Thoracic aorta (tissue), 2 donors: Measurements from ENCODE around the gene NMNAT2. TPM values are rescaled to one million over a fixed set of nuclear protein-coding genes. Genes with fewer than 3 reads are reported as not detected.

Experiments
- ATAC-seq: fragments of 150-250 bp; one replicate; pipeline ENCODE4 v1.8.0; 2017; ENCODE audit warnings: low read depth; ENCODE audit not compliant: insufficient number of reproducible peaks, low FRiP score
- DNase-seq: peaks from one replicate; pipeline ENCODE4 v3.0.0-alpha.2; 2020; ENCODE audit warnings: low spot score
- H3K27ac ChIP-seq, 2 donors: fragments of 200-600 bp; sonication (generic); 1 replicate in 1 of 2; 2 replicates in 1 of 2; pipeline ENCODE4 v1.5.1; 2016; ENCODE audit warnings: mild to moderate bottlenecking in 2 of 2, moderate library complexity in 2 of 2
- H3K27me3 ChIP-seq: fragments of 200-600 bp; sonication (generic); replicated peaks from 2 replicates; pipeline ENCODE4 v1.6.0; 2016; ENCODE audit warnings: mild to moderate bottlenecking; ENCODE audit not compliant: insufficient read depth
- H3K36me3 ChIP-seq: fragments of 200-600 bp; sonication (generic); one replicate; pipeline ENCODE4 v1.5.1; 2016
- H3K4me1 ChIP-seq, 2 donors: fragments of 200-600 bp; sonication (generic); 1 replicate in 1 of 2; 2 replicates in 1 of 2; pipeline versions ENCODE4 v1.5.1 to v1.6.0; 2016; ENCODE audit warnings: low read depth in 2 of 2, mild to moderate bottlenecking in 1 of 2; ENCODE audit not compliant: control insufficient read depth in 1 of 2
- H3K4me3 ChIP-seq: fragments of 200-600 bp; sonication (generic); 2 replicates; pipeline ENCODE4 v1.5.1; 2016; ENCODE audit warnings: mild to moderate bottlenecking
- H3K9me3 ChIP-seq: fragments of 200-600 bp; sonication (generic); 2 replicates; pipeline ENCODE4 v1.5.1; 2016
- CTCF ChIP-seq: fragments of 200-600 bp; sonication (generic); IDR thresholded peaks from one replicate; pipeline ENCODE4 v1.5.1; 2019; ENCODE audit warnings: antibody characterized with exemption
- total RNA-seq, 2 donors: library from RNA; depleted of rRNA; stranded (reverse); fragments of >200 nt; gene quantifications; one replicate each; pipeline versions ENCODE4 v1.1.0 to v1.2.3, GENCODE V29; 2016

Gene NMNAT2
- total RNA-seq, 2 donors from 2014 or later, result 0.68 to 1.1 TPM

DNA sequence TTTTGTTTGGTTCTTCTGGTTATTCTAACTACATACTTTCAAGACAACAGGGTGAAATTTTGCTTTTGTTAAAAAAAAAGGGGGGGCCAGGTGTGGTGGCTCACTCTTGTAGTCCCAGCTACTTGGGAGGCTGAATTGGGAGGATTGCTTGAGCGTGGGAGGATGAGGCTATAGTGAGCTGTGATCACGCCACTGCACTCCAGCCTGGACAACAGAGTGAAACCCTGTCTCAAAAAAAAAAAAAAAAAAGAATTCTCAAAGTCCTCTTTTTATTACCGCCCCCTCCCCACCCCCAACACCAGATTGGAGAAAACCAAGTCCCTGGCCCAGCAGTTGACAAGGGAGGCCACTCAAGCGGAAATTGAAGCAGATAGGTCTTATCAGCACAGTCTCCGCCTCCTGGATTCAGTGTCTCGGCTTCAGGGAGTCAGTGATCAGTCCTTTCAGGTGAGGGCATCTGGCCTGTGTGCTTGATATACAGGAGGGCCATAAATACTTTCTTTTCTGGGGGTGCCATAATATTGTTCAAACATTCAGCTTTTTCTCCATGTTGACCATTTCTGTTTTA, 181.9 kb downstream of the NMNAT2 start:
- no peaks in the 10 kb centered on the region for H3K27me3 ChIP-seq
- no peak overlapping the region for H3K4me3 ChIP-seq
- no peaks in the 10 kb centered on the region for H3K9me3 ChIP-seq
- H3K4me1 ChIP-seq, result peaks cover 4 to 15% of the 10 kb centered on the region in 2 donors
- no peaks in the 10 kb centered on the region for H3K36me3 ChIP-seq
- ATAC-seq (no peak), DNase-seq (no peak)
- TF ChIP-seq CTCF, result no peak
- no peak overlapping the region for H3K27ac ChIP-seq

DNA sequence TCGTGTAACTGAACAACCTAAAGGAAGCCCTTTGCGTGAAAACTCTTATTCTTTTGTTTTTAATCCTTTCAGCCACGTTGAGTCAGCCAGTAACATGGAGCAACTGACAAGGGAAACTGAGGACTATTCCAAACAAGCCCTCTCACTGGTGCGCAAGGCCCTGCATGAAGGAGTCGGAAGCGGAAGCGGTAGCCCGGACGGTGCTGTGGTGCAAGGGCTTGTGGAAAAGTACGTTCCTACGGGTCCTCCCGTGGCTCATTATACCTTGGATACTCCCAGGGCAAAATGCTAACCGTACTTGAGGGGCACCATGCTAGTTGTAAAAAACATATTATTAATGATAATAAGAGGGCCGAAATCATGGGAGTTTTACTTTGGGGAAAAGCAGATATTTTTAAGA, 182.7 kb downstream of the NMNAT2 start:
- TF ChIP-seq CTCF, result no peak
- Histone ChIP-seq H3K4me3 (peak overlapping the region; percentile 74), H3K36me3 (no peaks in the 10 kb centered on the region), H3K4me1 (peaks cover 4 to 14% of the 10 kb centered on the region in 2 donors), H3K9me3 (no peaks in the 10 kb centered on the region), H3K27ac (peak overlapping the region; percentile 73 to 75), H3K27me3 (no peaks in the 10 kb centered on the region)
- ATAC-seq (no peak), DNase-seq (no peak)

GRCh38 chr1:183234660-183235476, 183.3 kb downstream of the NMNAT2 start:
- Histone ChIP-seq H3K4me1 (peaks cover 4 to 14% of the 10 kb centered on the region in 2 donors), H3K27me3 (no peaks in the 10 kb centered on the region), H3K4me3 (peak overlapping the region; percentile 74), H3K36me3 (no peaks in the 10 kb centered on the region), H3K9me3 (no peaks in the 10 kb centered on the region), H3K27ac (peak overlapping the region; percentile 73 to 75)
- ATAC-seq, result peak; percentile 90
- peak; percentile 80 for TF ChIP-seq CTCF
- peak; percentile 73 for DNase-seq

- Histone ChIP-seq H3K27me3 (no peaks in the 10 kb centered on the region), H3K4me1 (peaks cover 4 to 14% of the 10 kb centered on the region in 2 donors), H3K27ac (no peak overlapping the region), H3K36me3 (no peaks in the 10 kb centered on the region), H3K4me3 (no peak overlapping the region), H3K9me3 (no peaks in the 10 kb centered on the region)
- DNase-seq (no peak), ATAC-seq (no peak)
- no peak for TF ChIP-seq CTCF
Observed at GRCh38 chr1:183233113-183233512, 185.1 kb downstream of the NMNAT2 start.

DNA sequence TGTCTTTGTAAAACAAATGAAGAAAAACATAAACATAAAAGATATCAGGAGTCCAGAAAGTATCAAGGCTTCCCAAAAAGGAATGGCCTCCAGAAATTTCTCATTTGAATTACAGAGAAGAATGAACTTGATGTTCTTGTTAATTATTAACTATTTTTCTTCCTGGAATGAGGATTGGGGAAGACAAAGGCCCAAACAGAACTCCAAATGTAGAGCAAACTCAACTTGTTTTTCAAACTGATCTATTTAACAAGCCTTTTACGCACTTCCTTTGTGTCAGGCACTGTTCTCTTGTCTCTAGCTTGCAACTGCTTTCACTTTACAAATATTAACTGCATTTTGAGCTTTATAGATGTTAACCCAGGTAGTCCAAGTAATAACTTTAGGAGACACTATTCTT, 186.6 kb downstream of the NMNAT2 start:
- ATAC-seq, result no peak
- TF ChIP-seq CTCF, result no peak

More for the DNA sequence above, 186.6 kb downstream of the NMNAT2 start:
- Histone ChIP-seq H3K4me1 (peaks cover 4 to 14% of the 10 kb centered on the region in 2 donors), H3K27ac (no peak overlapping the region), H3K4me3 (no peak overlapping the region), H3K36me3 (no peaks in the 10 kb centered on the region), H3K9me3 (no peaks in the 10 kb centered on the region), H3K27me3 (no peaks in the 10 kb centered on the region)
- DNase-seq, result no peak
